LNCaP clone FGC (cell line): ENCODE data around the gene KHDC3L.

Experiments used
- DNase-seq: peaks from one replicate; pipeline ENCODE4 v3.0.0-alpha.2; 2011; ENCODE audit warnings: low read depth
- H3K4me3 ChIP-seq: 2 replicates; pipeline ENCODE4 v1.5.1; 2011; ENCODE audit warnings: mild to moderate bottlenecking, low read depth, low read length, control low read depth
- TF ChIP-seq, protein P1 (sequence below): IDR thresholded peaks from 2 replicates; pipeline ENCODE4 v1.5.1; 2012; ENCODE audit warnings: mild to moderate bottlenecking; ENCODE audit not compliant: control insufficient read depth, insufficient read depth; ENCODE audit errors: extremely low read depth

KHDC3L gene

GRCh38 chr6:73353636-73354593 lies 8.5 kb upstream of the KHDC3L start, which contains the start of gene DPPA5:
Gene DPPA5, minus strand, starts transcription at chr6:73354276. Its CDS starts 51 bp downstream, at chr6:73354225.
- no peak within 1 kb of the TSS for H3K4me3 ChIP-seq
- TF ChIP-seq, protein P1, sequence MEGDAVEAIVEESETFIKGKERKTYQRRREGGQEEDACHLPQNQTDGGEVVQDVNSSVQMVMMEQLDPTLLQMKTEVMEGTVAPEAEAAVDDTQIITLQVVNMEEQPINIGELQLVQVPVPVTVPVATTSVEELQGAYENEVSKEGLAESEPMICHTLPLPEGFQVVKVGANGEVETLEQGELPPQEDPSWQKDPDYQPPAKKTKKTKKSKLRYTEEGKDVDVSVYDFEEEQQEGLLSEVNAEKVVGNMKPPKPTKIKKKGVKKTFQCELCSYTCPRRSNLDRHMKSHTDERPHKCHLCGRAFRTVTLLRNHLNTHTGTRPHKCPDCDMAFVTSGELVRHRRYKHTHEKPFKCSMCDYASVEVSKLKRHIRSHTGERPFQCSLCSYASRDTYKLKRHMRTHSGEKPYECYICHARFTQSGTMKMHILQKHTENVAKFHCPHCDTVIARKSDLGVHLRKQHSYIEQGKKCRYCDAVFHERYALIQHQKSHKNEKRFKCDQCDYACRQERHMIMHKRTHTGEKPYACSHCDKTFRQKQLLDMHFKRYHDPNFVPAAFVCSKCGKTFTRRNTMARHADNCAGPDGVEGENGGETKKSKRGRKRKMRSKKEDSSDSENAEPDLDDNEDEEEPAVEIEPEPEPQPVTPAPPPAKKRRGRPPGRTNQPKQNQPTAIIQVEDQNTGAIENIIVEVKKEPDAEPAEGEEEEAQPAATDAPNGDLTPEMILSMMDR, result no peak

DNA sequence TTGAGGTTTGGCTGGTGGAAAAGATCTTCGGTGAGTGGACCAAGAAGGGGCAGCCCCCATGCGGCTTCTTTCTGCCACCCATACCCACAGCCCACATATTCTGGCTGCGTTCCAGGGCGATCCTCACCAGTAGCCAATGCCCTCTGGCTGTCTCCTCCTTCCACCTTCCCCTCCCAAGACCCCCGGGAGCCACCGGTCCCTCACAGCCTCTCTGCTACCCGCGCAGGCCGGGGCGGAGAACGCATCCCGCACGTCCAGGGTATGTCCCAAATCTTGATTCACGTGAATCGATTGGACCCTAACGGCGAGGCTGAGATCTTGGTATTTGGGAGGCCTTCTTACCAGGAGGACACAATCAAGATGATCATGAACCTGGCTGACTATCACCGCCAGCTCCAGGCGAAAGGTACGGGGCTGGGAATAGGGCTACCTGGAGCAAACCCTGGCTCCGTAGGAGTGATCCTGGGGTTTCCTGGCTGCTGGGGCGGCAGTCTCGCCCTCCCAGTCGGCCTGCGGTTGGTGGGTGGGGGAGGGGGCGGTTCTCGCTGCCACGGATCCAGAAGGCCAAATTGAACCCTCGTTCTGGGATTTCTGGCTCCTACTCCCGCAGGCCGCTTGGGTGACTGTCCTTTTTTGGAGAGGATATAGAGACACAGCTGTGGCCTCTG lies 545 bp downstream of the KHDC3L start:
- no peak for DNase-seq
- TF ChIP-seq, protein P1, result no peak
- no peak overlapping the region for H3K4me3 ChIP-seq

More at GRCh38 chr6:73353636-73354593, 8.5 kb upstream of the KHDC3L start, which contains the start of gene DPPA5:
- no peak for DNase-seq

DNA sequence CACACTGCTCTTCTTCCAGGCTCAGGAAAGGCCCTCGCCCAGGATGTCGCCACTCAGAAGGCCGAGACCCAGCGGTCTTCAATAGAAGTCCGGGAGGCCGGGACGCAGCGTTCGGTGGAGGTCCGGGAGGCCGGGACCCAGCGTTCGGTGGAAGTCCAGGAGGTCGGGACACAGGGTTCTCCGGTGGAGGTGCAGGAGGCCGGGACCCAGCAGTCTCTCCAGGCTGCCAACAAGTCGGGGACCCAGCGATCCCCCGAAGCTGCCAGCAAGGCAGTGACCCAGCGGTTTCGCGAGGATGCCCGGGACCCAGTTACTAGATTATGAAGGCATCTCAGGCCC lies 1.0 kb downstream of the KHDC3L start:
- TF ChIP-seq, protein P1, result no peak
- no peak overlapping the region for H3K4me3 ChIP-seq
- DNase-seq, result no peak

GRCh38 chr6:73364121-73364520 lies 1.7 kb downstream of the KHDC3L start:
- no peak overlapping the region for H3K4me3 ChIP-seq
- TF ChIP-seq, protein P1, result no peak
- no peak for DNase-seq

- H3K4me3 ChIP-seq, result no peak overlapping the region
- no peak for DNase-seq
- TF ChIP-seq, protein P1, result no peak
These were observed 2.1 kb downstream of the KHDC3L start for GRCh38 chr6:73364549-73364948.

- TF ChIP-seq, protein P1, result no peak
- no peak overlapping the region for H3K4me3 ChIP-seq
- DNase-seq, result no peak
These were observed 5.4 kb downstream of the KHDC3L start for GRCh38 chr6:73367761-73368355.
